HG02571 (cell line): Measurements from ENCODE around the gene OR56A3.
"Not testable (repeated sequence)": the region's sequence is repeated elsewhere in the genome, so short reads cannot be mapped to it uniquely, and the experiment has no call there.

Experiments used
- ATAC-seq: cut with Tn5 transposase; IDR thresholded peaks from one replicate; pipeline ENCODE4 v1.9.1; 2021; ENCODE audit warnings: mild to moderate bottlenecking, moderate library complexity; ENCODE audit not compliant: unreplicated experiment

OR56A3 gene, protein sequence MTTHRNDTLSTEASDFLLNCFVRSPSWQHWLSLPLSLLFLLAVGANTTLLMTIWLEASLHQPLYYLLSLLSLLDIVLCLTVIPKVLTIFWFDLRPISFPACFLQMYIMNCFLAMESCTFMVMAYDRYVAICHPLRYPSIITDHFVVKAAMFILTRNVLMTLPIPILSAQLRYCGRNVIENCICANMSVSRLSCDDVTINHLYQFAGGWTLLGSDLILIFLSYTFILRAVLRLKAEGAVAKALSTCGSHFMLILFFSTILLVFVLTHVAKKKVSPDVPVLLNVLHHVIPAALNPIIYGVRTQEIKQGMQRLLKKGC

DNA sequence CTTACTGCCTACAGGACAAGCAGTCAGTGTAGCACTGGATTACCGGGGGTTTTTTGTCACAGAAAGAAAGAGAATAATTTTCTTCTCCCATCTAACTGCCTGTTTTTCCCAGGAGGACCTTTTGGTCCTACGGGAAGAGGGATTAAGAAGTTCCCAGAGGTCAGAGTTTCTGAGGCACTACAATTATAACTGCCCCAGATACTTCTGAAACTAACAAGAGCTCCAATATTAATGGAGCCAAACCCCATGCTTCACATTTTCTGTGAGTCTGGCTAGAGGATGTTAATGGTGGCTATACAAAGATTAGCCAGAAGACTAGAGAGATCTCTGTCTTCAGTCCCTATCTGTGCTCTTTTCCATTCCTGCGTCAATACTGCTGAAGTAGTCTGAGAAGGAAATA is at the start of gene OR56A3:
Gene OR56A3, plus strand, starts transcription at position 301 of the 400 bp plus-strand sequence. CDS start 5,096 bp downstream, outside the sequence.
- no peak for ATAC-seq

DNA sequence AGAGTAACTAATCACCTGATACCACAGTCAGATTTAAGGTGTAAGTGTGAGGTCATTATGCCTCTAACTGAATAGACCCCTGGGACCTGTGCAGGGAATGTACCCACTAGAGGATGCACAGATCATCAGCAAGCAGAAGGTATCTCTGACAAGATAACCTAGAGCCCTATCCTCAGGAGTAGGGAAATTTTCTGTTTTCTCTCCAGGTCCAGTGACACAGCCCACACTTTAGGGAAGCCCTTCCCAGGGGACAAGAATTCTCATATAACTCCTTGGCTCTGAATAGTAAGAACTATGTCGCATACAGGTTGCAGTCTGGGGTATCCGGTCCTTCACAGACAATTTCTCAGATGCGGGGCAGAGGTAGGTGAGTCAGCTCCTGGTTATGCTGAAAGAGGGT is 49.1 kb upstream of the OR56A3 start, which contains the start of gene OR52E5:
Gene OR52E5, plus strand, starts transcription at position 301 of the 400 bp plus-strand sequence. CDS start 7,569 bp downstream, outside the sequence.
- no peak for ATAC-seq

DNA sequence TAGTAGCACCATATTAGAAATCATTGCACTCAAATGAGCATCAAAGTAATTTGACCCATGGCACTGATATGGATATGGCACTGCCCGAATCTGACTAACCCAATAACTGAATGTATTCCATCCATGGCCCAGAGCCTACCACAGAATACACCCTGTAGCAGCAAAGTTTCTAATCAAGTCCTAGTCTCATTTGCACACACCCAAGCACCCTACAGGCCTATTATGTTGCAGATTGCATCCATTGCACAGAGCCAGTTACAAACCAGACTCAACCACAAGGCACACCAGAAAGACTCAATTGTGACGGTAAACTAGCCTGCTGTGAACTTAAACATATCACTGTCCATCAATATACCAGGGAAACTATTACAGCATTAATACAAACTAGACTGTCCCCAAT is 42.5 kb upstream of the OR56A3 start:
- no peak for ATAC-seq

DNA sequence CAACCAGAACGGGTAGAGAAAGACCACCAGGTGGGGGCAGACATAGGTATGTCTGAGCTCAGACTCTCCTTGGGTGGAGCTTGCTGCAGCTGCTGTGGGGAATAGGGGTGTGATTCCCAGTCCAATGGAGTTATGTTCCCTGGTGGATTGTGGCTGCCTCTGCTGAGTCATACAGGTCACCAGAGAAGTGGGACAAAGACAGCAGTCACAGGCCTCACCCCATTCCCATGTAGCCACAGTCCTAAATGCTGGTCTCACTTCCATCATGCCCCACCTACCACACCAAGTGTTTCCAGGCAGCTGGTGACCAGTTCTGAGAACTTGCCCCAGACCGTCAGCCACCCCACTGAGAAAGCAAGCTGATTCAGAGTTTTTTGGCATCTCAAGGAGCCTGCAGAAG is 31.5 kb upstream of the OR56A3 start:
- ATAC-seq, result no peak

DNA sequence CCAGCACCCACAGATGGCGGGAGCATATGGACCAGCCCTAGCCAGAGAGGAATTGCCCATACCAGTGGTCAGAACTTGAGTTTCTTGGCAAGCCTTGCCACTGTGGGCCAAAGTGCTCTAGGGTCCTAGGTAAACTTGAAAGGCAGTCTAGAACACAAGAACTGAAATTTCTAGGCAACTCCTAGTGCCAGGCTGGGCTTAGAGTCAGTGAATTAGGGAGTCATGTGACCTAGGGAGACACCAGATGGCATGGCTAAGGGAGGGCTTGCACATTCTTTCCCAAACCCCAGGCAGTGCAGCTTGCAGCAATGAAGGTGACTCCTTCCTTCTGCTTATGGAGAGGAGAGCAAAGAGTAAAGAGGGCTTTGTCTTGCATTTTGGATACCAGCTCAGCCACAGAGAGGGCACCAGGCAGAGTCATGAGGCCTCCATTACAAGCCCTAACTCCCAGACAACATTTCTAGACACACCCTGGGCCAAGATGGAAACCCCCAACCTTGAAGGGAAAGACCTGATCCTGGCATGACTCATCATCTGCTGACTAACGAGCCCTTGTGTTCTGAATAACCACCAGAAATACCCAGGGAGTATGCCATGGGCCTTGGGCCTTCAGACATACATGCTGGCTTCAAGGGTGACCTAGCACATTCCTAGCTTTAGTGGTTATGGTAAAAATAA is 19.2 kb upstream of the OR56A3 start:
- peak; percentile 83 for ATAC-seq

DNA sequence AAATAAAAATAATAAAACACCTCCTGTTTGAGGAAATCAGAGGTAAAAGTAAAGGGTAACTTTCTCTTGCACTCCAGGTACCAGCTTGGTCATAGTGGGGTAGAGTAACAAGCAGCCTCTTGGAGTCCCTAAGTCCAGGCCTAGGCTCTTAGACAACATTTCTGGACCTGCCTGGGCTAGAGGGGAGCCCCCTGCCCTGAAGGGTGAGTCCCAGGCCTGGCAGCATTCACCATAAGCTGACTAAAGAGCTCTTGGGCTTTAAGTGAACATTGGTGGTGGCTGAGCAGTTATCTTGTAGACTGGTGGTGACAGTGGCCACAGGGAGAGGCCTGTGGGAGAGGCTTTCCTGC is 18.6 kb upstream of the OR56A3 start:
- peak; percentile 46 for ATAC-seq

DNA sequence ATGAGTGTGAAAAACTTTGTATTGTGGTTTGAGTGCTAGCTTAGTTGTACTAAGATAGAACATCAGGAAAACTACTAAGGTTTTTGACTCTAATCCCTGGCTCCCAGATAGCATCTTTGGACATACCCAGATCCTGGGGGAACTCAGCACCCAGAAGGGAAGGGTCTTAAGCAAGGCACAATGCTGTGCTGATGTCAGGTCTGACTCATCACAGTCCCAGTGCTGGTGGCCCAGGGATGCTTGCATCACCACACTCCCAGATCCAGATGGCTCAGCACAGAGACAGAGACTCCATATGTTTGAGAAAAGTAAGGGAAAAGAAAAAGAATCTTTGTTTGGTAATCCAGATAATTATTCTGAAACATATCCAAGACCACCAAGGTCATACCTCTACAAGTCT is 18.3 kb upstream of the OR56A3 start:
- ATAC-seq, result peak; percentile 18

DNA sequence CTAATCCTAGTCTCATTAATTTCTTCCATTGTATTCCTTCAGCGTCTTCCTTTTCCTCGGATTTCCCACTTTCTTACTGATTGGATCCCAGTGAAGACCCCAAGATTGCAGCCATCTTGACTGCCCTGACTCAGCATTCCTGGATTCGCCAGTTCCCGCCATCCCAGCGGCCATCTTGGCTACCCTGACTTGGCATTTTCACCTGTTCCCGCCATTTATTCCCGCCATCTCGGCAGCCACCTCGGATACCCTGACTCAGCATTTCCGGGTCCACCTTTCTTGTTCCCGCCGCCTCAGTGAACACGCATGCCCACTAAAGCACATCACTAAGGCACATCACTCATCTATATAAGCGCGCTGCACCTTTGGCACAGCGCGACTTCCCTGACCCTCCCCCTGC is 13.8 kb upstream of the OR56A3 start:
- ATAC-seq, result no peak

DNA sequence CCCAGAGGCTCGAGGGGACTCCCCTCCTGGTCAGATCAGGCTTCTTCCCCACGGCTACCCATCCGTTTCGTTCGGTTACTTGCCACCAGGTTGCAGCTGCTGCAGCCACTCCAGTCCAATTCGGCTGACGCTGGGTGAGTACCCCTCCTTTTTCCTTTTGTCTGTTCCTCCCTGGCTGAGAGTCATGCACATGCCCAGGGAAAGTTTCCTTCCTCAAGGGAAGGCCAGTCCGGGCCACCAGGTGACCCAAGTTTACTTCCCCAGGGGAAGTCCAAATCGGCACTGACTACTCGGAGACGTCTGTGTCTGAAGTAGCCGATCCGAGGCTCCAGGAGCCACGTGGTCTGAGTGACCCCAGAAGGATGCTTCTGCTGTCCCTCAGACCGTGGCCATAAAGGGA is 13.2 kb upstream of the OR56A3 start:
- no peak for ATAC-seq

DNA sequence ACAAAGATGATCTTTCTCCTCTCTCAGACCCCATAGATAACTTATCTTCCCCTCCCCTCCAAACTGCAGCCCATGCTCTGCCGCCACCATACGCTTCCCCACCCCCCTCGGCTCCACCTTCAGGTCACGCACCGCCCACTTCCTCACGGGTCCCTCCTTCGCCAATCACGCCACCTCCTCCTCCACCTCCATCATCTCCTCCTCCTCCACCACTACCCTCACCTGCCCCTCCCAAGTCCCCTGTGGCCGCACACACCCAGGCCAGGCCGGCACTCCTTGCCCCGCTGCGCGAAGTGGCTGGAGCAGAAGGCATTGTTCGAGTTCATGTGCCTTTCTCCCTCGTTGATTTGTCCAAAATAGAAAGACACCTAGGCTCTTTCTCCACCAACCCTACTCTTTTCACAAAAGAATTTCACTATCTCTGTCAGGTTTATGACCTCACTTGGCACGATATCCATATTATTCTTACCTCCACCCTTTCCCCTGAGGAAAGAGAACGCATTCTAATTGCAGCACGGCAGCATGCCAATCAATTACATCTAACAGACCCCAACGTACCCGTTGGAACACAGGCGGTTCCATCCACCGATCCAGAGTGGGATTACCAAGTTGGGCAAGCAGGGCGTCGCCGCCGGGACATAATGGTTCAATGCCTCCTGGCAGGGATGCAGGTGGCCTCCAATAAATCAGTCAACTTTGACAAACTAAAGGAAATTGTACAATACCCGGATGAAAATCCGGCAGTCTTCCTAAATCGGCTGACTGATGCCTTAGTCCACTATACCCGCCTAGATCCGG is 12.3 kb upstream of the OR56A3 start:
- no peak for ATAC-seq

DNA sequence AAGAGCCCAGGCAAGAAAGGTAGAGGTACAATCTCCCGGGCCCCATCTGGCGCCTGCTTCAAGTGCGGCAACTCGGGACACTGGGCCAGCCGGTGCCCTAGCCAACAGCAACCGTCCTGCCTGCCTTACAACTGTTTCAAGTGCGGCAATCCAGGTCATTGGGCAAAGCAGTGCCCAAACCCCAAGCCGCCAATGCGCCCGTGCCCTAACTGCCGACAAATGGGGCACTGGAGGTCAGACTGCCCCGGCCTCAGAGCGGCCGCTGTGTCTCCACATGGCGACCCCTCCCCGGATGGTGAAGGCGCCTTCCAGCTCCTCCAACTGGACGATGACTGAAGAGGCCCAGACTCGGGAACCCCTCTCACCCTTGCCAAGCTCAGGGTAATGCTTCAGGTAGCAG is 11.4 kb upstream of the OR56A3 start:
- ATAC-seq, result no peak

DNA sequence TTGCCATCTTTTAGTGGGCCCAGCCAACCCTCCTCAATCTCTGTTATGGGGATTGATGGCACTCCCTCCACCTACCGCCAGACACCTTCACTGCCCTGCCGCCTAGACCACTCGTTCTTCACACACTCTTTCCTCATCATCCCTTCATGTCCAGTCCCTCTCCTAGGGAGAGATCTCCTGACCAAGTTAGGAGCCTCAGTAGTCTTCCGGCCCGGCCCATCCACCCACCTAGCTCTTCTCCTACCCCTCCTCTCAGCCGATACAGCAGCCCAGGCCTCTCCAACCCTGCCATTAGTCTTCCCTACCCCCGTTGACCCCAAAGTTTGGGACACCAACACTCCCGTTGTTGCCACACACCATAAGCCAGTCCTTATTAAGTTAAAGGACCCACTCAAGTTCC is 11.0 kb upstream of the OR56A3 start:
- ATAC-seq, result no peak

DNA sequence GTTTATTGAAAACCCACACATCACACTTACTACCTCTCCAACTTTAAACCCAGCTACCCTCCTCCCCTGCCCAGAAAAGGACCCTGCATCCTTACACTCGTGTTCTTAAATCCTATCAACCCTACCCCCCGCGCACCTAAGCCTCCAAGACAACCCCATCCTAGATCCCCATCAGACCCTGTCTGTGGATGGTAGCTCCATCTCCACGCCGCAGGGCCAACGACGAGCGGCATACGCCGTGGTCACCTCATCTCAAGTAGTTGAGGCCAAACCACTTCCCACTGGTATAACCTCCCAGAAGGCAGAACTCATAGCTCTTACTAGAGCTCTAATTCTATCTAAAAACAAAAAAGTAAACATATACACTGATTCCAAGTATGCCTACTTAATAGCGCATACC is 9.4 kb upstream of the OR56A3 start:
- no peak for ATAC-seq

DNA sequence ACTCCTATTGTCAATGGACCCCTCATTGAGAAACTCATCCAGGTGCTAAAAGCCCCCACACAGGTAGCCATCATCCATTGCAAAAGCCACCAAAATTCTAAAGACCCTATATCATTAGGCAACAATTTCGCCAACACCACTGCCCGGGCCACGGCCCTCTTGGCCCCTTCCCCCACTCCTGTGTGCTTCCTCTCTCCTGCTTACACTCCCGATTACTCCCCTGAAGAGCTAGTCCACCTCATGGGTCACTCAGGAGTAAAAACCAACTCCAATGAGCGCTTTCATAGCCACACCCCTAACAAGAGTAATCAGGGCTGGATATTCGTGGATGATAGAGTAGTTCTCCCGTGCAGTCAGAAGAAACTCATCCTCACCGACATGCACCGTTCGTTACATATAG is 8.9 kb upstream of the OR56A3 start:
- ATAC-seq, result no peak

DNA sequence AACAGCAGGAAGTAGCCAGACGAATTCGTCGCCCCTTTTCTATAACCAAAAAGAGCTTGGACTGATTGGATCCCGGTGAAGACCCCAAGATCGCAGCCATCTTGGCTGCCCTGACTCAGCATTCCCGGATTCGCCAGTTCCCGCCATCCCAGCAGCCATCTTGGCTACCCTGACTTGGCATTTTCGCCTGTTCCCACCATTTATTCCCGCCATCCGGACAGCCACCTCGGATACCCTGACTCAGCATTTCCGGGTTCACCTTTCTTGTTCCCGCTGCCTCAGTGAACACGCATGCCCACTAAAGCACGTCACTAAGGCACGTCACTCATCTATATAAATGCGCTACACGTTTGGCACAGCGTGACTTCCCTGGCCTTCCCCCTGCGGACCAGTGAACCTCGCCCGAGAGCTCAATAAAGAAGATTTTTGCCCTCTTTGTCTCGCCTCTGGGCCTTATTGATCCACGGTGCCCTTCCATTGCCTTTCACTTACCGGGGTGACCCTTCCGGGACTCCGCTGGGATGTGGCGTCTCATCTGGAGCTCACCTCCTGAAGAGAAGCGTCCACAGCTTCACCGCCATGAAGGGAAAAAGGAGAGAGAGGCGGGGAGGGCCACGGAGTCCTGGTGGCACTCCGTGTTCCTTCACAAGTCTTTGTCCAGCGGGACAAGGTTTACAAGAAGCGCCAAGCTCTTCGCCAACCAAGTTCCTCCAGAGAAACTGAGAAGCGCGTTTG is 4.0 kb upstream of the OR56A3 start:
- ATAC-seq, result no peak

DNA sequence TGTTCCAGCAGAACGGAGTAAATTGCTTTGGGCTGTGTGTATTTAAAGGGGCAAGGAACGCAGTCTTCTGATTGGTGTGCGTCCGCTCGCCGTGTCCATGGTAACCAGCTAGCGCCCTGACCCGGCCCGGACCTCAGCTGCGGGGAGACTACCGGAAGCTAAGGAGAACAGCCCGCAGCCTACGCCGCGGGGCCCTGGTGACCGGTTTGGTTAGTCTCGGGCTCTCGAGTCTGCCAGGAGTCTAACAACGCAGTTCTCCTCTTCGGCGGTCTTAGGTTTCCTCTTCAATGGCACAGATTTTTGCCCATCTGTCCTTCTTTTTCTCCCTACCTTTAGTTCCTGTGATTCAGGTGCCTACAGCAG is 3.5 kb upstream of the OR56A3 start:
- no peak for ATAC-seq

DNA sequence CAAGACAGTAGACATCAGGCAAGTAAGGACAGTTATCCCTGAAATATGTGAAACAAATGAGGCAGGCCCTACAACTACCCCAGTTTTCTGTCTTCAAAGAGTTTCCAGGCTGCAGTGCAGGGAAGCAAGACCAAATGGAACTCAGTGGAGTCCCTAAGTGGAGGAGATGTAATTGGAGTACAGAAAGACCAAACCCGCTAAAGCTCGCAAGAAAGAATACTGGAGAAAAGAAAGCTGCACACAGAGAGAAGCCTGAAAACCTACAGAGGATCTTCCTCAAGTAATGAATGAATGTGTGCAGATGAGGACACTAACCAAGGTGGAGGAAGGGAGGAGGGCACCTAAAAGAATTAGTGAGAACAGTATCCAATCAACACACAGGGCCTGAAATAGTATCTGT is 1.3 kb upstream of the OR56A3 start:
- no peak for ATAC-seq

DNA sequence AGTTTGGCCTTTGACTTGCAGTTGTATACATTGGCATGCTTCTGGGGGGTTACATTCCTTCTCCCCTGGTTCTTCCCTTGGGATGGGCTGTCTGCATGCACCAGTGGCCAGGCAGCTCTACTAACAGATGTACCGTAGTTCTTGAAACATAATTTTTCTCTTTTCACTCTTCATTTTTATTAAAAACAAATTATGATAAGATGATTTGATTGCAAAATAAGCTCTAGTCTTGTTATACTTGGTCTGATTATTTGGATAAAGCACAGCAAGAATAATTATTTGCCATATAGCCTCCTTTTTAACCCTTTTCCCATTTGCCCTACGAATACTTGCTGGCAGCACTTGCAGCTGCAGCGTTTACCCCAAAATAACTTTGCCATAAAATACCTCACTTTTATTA is 13.5 kb downstream of the OR56A3 start:
- no peak for ATAC-seq

DNA sequence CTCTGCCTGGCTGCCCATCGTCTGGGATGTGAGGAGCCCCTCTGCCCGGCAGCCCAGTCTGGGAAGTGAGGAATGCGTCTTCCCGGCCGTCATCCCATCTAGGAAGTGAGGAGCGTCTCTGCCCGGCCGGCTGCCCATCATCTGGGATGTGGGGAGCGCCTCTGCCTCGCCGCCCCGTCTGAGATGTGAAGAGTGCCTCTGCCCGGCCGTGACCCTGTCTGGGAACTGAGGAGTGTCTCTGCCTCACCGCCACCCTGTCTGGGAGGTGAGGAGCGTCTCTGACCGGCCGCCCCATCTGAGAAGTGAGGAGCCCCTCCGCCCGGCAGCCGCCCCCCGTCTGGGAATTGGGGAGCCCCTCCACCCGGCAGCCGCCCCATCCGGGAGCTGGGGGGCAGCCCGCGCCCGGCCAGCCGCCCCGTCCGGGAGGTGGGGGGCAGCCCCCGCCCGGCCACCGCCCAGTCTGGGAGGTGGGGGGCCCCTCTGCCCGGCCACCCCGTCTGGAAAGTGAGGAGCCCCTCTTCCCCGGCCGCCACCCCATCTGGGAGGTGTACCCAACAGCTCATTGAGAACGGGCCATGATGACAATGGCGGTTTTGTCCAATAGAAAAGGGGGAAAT is 18.8 kb downstream of the OR56A3 start:
- not testable (repeated sequence) for ATAC-seq

DNA sequence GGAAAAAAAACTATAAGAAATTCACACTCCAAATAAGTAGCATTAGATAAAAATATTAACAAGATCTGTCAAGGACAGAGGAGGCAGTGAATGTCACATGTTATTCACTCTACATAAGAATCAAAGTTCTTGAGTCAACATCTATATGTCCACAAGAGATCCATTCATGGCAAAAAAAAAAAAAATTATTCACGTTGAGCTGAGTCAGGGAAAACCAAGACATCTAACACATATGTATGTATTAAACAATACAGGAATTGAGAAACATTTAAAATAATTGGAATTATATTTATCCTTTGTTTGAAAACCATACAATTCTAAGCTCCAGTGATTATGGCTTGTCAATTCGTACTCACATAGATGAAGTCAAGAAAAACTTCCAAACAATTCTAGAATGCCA is 24.9 kb downstream of the OR56A3 start:
- no peak for ATAC-seq

DNA sequence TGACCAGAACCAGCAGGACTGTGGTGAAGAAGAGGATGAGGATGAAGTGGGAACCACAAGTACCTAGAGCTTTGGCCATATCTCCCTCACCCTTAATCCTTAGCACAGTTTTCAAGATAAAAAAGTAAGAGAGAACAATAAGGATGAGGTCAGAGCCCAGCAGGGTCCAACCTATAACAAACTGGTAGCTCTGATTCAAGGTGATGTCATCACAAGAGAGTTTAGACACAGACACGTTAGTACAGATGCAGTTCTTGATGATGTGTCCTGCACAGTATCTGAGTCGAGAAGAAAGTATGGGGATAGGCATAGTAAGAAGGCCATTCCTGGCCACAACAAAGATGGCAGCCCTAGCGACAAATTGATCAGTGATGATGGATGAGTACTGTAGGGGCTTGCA is 25.7 kb downstream of the OR56A3 start:
- ATAC-seq, result no peak
